ENCODE measurements around the gene AMFR.

- TF ChIP-seq YY1 (IDR thresholded peaks at IDR 0.05; ENCODE audit: insufficient read depth, insufficient read length) (no peak), ZNF274 (IDR thresholded peaks at IDR 0.05; ENCODE audit: low read depth, low read length) (no peak)
Observed at GRCh38 chr16:56328276-56329022, 96.9 kb downstream of the AMFR start.
